GM18502 (cell line): ENCODE data around the gene USP1.

Experiments used
- ATAC-seq: cut with Tn5 transposase; IDR thresholded peaks from one replicate; pipeline ENCODE4 v1.9.1; 2021; ENCODE audit warnings: mild to moderate bottlenecking; ENCODE audit not compliant: unreplicated experiment, poor library complexity

Gene USP1

DNA sequence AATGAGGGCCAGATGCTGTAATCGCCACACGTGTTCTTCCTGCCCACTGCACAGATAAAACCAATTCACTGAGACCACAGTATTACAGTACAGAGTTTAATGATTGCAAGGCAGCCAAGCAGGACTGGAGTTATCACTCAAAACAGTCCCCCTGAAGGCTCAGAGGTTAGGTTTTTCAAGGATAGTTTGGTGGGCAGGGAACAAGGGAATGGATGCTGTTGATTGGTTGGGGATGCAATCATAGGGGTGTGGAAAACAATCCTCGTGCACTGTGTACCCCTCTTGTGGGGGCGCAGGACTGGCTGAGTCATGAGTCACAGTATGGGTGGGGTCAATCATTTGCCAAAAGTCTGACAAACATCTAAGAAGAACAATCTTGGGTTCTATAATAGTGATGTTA lies 12.4 kb upstream of the USP1 start:
- no peak for ATAC-seq

DNA sequence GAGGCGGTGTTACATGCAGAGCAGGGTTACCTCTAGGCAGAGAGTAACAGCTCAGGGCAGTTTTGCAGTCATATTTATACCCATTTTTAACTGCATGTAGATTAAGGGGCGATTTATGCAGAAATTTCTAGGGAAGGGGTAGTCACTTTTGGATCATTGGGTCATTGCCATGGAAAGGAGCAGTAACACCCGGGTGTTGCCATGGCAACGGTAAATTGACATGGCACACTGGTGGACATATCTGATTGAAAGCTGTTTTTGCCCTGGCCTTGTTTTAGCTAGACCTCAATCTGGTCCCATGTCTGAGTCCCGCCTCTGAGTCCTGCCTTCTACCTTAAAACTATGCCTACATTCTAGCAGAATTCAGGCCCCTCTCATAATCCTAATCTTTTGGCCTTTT lies 11.8 kb upstream of the USP1 start:
- ATAC-seq, result no peak

DNA sequence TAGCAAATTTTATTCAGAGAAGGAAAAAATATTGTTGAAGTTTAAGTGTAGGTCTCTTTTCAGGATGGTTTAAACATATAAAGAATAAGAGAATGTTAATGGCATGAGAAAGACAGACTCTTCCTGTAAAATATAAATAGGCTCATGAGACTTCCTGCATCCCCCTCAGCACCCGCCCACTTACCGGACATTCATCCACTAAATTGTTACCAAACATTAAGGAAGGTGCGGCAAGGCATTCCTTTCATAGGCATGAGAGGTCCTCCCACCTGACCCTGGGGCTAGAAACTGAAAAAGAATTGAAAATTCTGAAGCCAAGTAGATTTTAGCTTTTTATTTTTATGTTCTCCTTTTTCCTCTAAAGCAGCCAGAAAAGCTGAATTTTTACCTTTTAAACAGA lies 10.6 kb upstream of the USP1 start:
- no peak for ATAC-seq

DNA sequence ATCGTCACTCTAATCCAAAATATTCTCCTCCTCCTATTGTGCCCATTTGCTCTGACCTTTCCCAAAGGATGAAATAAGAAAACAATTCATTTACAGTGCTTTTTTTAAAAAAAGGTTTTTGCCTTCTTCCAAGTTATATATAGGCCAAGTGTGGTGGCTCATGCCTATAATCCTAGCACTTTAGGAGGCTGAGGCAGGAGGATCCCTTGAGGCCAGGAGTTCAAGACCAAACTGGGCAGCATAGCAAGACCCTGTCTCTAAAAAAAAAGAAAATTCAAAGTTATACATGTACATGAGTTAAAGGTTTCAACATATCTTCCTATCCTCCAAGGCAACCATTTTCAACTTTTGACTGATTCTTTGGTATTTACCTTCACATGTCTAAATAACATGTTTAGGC lies 10.1 kb upstream of the USP1 start:
- no peak for ATAC-seq

DNA sequence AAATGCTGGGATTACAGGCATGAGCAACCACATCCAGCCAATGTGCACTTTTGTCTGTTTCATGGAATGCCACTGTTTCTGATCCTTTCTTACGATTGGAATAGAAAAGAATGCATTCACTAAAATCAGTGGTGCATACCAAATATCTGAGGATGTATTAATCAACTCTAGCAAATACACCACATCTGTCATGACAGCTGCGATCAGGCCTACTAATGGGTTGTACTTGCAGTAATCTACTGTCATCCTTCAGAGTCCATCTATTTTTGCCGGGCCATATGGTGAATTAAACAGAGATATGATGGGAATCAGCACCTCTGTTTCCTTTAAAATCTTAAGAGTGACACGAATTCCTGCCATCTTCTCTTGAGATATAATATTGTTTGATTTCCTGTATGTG lies 8.5 kb upstream of the USP1 start:
- ATAC-seq, result no peak

DNA sequence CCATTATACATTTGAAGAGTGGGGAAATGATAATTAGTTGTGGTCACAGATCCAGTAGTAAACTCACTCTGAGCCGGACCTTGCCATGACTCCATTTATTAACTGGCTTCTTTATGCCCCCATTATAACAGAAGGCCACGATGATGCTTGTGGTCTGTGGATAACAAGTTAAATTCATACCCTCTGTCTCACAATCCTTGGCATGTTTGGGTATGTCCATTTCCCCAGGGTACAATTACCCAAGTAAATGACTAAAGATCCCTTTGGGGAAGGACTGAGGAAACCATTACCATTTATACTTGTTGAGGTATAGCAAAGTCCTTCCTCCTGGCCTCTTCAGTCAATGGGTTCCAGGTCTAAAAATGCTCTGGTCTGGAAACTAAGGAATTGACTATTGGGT lies 7.3 kb upstream of the USP1 start:
- ATAC-seq, result no peak

DNA sequence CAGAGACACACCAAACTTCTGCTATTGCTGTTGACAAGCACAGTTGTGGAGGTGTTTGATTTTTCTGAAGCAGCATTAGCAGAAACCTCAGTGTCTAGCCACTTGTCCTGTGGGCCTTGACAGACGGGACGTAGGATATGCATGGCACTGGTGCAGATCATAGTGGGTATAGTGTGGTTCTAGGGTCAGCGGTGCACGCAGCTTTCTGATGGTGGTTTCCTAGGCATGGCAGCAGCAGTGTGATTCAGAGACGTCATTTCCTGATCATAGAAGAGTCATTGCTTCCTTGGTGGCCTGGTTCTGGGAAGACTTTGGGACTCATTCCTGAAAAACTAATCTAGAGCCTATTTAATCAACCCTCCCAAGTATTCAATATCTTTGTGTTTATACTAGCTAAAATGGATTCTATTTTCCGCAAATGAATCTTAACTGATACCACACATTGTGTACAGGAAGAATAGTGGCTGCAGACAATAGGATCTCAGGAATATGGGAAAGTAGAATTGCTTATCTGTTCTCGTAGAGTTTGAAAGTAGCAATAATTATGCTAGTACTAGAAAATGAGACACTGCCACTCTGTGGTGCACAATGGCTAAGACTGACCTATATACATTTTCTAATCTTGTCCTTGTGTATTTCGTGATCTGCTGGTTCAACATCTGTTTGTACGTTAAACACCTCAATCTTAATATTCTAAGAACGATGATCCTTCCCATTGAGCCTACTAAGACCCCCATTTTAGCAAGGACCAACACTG lies 2.8 kb upstream of the USP1 start:
- no peak for ATAC-seq

DNA sequence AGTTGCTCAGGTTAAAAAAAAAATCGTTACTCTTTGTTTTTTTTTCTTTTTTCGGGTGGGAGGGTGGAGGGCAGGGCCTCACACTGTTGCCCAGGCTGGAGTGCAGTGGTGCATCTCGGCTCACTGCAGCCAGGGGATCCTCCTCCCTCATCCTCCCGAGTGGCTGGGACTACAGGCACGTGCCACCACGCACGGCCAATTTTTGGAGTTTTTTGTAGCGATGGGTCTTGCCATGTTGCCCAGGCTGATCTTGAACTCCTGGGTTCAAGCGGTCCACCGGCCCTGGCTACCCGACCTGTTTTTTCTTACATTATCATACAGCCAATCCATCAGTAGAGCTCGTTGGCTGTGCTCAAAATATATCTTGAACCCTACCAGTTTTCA lies 2.2 kb upstream of the USP1 start:
- no peak for ATAC-seq

DNA sequence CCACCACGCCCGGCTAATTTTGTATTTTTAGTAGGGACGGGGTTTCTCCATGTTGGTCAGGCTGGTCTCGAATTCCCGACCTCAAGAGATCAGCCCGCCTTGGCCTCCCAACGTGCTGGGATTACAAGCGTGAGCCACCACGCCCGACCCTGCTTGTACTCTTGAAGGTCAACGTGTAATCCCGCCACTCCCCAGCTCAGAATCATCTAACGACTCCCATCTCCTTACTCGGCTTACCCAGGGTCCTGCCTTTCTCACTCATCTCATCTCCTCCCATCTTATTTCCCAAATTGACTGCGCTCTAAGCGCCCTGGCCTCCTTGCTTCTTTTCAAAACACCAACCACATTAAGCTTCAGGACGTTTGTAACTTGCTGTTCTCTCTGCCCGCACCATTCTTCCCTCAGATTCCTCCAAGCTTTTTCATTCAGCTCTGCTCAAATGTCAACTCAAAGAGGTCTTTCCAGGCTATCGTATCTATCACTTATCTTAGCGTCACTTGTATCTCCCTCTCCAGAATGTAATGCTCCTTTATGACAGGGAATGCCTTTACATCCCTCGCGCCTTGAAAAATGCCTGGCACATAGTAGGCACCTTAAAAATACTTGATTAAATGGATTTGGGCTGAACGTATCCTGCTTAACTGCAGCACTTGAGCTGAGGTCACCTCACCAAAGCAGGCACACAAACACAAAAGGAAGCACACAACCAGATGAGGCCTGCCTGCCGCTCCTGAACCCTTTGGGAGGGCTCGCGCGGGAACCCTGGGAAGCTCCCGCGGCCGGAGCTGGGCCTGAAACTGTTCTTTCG lies 1.4 kb upstream of the USP1 start:
- ATAC-seq, result no peak

DNA sequence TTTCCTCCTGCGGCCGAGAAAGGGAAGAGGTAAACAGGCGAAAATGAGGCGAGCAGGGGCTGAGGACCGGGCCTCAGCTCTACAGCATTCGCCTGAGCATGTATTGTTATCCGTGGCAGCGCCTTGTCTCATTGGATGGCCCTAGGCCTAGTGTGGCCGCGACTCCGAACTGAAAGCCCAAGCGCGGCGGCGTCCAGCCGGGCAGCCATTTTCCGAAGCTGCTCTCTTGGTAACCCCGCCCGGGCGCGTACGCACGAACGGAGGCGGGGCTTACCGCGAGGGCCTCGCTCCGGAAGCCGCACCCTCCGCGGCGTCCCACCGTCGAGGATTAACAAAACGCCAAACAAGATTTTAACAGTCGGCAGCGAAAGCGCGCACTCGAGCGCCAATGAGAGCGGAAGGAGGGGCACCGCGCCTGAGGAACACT lies 797 bp upstream of the USP1 start:
- ATAC-seq, result peak; percentile 74

DNA sequence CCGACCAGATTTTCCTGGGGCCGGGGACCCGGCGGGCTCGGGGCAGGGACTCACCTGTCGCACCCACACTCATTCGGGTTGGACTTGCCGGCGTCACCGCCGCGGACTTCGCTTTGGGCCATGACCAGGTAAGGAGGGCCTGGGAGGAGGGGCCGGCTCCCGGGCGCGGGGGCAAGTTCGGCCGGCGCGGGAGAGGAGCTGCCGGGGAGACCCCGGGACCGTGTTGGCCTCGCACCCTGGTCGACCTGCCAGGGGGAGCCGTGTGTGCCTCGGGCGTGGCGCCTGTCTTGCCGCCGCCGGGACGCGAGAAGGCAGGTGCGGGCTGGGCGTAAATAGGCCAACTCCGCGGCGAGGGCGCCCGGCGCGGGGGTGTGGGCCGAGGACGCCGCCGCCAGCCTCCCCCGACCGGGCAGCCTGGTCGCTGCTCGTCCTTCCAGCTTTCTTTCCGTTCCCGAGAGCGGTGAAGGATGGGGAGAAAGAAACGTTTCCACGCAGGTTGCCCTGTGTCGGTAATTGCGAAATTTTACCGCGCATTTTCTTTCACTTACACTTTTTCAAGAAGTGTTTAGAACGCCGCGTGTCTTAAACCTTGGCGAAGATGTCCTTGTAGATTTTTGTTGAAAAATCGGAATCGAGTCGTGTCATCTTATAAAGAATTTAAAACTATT lies 558 bp downstream of the USP1 start:
- no peak for ATAC-seq

DNA sequence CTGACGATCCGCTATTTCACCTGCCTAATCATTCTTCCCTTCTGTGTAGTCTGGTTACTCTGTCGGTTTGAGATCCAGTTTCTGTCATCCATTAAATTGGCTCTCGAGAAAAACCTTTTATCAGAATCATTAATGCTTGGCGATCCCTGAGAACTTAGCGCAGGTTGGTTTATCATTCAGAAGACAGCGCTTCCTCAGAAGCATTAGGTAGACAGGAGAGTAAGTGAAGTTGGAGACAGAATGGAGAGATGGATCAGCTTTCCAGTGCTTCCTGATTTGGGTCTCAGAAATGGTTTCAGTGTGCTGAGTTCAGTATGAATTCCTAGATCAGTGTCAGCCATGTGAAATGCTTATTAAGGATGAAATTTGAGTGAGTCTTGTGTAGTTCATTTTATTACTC lies 1.3 kb downstream of the USP1 start:
- ATAC-seq, result no peak

DNA sequence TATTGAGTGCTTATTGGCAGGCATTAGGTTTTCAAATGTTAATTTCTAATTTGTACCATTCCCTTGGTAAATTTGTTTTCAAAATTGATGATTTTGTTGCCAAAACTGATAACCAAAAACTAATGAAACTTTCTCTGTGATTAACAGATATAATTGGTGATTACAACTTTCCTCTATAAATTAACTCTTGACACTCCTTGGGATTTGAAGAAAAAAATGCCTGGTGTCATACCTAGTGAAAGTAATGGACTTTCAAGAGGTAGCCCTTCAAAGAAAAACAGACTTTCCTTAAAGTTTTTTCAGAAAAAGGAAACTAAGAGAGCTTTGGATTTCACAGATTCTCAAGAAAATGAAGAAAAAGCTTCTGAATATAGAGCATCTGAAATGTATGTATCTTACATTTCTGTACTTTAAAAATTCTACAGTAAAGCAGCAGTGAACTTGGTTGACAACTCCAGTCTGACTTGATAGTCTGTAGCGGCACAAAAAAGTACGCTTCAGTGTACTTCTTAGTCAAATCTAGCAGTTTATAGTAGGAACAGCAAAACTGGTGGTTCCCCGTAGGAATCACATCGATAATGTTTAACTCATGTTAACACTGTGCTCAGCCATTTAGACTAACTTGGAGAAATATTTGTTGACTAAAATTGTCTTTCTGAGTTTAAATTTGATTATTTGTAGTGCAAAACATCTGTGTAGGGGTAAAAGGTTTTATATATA lies 3.0 kb downstream of the USP1 start:
- ATAC-seq, result peak; percentile 29

DNA sequence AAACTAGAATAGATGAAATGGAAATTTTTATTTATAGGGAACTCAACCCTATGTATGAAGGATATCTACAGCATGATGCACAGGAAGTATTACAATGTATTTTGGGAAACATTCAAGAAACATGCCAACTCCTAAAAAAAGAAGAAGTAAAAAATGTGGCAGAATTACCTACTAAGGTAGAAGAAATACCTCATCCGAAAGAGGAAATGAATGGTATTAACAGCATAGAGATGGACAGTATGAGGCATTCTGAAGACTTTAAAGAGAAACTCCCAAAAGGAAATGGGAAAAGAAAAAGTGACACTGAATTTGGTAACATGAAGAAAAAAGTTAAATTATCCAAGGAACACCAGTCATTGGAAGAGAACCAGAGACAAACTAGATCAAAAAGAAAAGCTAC lies 7.9 kb downstream of the USP1 start:
- ATAC-seq, result no peak

DNA sequence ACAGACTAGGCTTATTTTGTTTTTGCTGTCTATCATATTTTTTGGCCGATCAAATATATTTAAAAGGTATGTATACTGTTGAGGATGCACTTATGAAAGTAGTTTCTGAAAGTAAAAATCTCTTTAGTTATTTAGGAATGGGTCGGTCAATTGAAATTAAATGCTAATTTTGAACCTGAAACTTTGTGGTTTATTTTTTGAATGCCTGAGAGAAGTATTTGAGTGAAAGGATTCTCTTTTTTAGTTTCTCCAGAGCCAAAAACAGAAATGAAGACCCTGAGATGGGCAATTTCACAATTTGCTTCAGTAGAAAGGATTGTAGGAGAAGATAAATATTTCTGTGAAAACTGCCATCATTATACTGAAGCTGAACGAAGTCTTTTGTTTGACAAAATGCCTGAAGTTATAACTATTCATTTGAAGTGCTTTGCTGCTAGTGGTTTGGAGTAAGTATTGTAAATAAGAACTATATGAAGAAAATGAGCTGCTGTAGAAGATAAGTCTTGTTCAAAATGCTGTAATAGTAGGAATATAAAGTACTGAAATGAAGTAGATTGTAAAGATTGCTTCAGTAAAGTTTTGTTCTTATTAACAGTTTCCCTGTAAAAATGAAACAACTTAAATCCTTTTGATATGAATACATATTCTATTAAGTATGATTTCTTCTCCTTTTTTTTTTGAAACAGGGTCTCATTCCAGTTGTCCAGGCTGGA lies 11.5 kb downstream of the USP1 start:
- ATAC-seq, result no peak

DNA sequence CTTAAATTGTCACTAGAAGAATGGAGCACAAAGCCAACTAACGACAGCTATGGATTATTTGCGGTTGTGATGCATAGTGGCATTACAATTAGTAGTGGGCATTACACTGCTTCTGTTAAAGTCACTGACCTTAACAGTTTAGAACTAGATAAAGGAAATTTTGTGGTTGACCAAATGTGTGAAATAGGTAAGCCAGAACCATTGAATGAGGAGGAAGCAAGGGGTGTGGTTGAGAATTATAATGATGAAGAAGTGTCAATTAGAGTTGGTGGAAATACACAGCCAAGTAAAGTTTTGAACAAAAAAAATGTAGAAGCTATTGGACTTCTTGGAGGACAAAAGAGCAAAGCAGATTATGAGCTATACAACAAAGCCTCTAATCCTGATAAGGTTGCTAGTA lies 13.5 kb downstream of the USP1 start:
- ATAC-seq, result no peak

DNA sequence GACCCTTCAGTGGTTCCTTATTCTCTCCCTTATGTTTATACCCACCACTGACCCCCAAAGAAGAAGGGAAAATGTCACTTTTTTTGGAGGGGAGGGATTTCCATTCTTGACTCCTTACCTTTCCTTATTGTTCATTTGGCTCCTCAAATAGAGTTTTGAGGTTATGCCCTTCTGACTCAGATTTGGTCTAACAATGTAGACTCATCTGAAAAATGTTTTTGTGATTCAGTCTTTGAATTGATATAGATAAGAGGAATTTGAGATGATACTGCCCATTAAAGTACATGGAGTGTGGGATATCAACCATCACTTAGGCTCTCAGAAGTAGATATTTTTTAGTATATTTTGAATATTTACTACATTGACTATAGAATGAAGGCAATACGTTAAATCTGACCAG lies 16.1 kb downstream of the USP1 start:
- ATAC-seq, result no peak

DNA sequence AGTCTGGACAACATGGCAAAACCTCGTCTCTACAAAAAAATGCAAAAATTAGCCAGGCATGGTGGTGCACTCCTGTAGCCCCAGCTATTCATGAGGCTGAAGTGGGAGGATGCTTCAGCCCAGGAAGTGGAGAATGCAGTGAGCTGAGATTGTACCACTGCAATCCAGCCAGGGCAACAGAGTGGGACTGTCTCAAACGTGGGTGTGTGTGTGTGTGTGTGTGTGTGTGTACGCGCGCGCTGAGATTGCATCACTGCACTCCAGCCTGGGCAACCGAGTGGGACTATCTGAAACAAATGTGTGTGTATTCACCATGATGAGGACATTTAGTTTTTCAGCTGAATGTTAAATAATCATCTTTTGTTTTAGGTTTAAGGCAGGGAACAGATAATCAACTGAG lies 21.1 kb downstream of the USP1 start:
- no peak for ATAC-seq

DNA sequence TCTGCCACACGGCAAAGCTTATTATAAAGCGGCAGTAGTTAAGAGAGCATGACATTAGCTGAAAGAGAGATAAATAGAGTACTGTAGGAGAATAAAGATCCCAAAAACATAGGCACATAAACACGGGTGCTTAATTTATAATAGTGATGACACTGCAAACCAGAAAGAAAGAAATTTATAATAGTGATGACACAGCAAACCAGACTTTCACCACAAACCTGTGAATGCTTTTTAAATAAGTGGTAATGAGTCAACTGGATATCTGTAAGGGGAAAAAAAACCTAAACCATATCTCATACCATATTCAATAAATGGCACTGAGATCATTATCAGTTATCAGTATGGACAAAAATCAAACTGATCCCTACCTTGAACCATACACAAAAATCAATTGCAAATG lies 25.5 kb downstream of the USP1 start:
- ATAC-seq, result no peak

DNA sequence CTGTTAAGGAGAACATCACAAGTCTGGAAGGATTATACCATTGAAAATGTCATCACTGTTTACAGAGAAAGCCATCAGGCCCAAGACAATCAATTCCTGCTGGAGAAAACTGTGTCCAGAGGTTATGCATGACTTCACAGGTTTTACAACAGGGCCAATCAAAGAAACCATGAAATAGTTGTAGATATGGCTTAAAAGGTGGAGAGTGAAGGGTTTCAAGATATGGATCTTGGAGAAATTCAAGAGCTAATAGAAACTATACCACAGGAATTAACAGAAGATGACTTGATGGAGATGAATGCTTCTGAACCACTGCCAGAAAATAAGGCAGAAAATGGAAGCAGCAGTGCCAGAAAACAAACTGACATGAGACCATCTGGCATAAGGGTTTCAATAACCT lies 30.2 kb downstream of the USP1 start:
- no peak for ATAC-seq
